ENCODE measurements around the gene SCARF2.

Gene SCARF2

GRCh38 chr22:20434264-20434751 is 3.3 kb downstream of the SCARF2 start:
- Histone ChIP-seq H3K9me3 (ENCODE audit: control insufficient read depth, insufficient read depth, low read length) (no peaks in the 10 kb centered on the region), H3K79me2 (ENCODE audit: control insufficient read depth, low read length) (no peaks in the 10 kb centered on the region), H3K4me2 (ENCODE audit: low read length) (no peak overlapping the region), H3K27me3 (ENCODE audit: control insufficient read depth, low read length) (peaks cover 31% of the 10 kb centered on the region), H3F3A (ENCODE audit: control insufficient read depth, insufficient read depth) (no peaks in the 10 kb centered on the region), H3K27ac (ENCODE audit: low read depth, low read length) (no peak overlapping the region), H3K4me1 (ENCODE audit: control insufficient read depth, low read length) (no peaks in the 10 kb centered on the region; the same call in 1 of the 2 replicates), H3K4me3 (ENCODE audit: low read length) (no peak overlapping the region), H3K9me2 (replicated peaks; ENCODE audit: control insufficient read depth, low read length) (no peaks in the 10 kb centered on the region), H4K20me1 (ENCODE audit: control insufficient read depth, insufficient read depth, low read depth, low read length) (no peaks in the 10 kb centered on the region), H3K36me3 (ENCODE audit: control insufficient read depth, low read length) (no peaks in the 10 kb centered on the region)
- TF ChIP-seq, protein P1, sequence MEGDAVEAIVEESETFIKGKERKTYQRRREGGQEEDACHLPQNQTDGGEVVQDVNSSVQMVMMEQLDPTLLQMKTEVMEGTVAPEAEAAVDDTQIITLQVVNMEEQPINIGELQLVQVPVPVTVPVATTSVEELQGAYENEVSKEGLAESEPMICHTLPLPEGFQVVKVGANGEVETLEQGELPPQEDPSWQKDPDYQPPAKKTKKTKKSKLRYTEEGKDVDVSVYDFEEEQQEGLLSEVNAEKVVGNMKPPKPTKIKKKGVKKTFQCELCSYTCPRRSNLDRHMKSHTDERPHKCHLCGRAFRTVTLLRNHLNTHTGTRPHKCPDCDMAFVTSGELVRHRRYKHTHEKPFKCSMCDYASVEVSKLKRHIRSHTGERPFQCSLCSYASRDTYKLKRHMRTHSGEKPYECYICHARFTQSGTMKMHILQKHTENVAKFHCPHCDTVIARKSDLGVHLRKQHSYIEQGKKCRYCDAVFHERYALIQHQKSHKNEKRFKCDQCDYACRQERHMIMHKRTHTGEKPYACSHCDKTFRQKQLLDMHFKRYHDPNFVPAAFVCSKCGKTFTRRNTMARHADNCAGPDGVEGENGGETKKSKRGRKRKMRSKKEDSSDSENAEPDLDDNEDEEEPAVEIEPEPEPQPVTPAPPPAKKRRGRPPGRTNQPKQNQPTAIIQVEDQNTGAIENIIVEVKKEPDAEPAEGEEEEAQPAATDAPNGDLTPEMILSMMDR (IDR thresholded peaks at IDR 0.05; ENCODE audit: low read depth, low read length, poor library complexity, severe bottlenecking) = no peak
- no peak for TF ChIP-seq EZH2phosphoT487 (IDR thresholded peaks at IDR 0.05; ENCODE audit: borderline replicate concordance, low read length)

- Histone ChIP-seq H3K27me3 (ENCODE audit: control insufficient read depth, low read length) (peaks cover 33% of the 10 kb centered on the region), H3F3A (ENCODE audit: control insufficient read depth, insufficient read depth) (no peaks in the 10 kb centered on the region), H3K4me1 (ENCODE audit: control insufficient read depth, low read length) (no peaks in the 10 kb centered on the region; the same call in 1 of the 2 replicates), H4K20me1 (ENCODE audit: control insufficient read depth, insufficient read depth, low read depth, low read length) (no peaks in the 10 kb centered on the region), H3K79me2 (ENCODE audit: control insufficient read depth, low read length) (no peaks in the 10 kb centered on the region), H3K36me3 (ENCODE audit: control insufficient read depth, low read length) (no peaks in the 10 kb centered on the region), H3K9me3 (ENCODE audit: control insufficient read depth, insufficient read depth, low read length) (no peaks in the 10 kb centered on the region), H3K4me2 (ENCODE audit: low read length) (no peak overlapping the region), H3K4me3 (ENCODE audit: low read length) (no peak overlapping the region), H3K27ac (ENCODE audit: low read depth, low read length) (no peak overlapping the region), H3K9me2 (replicated peaks; ENCODE audit: control insufficient read depth, low read length) (no peaks in the 10 kb centered on the region)
- TF ChIP-seq, protein P1 (IDR thresholded peaks at IDR 0.05; ENCODE audit: low read depth, low read length, poor library complexity, severe bottlenecking) = no peak
- no peak for TF ChIP-seq EZH2phosphoT487 (IDR thresholded peaks at IDR 0.05; ENCODE audit: borderline replicate concordance, low read length)
Measured at GRCh38 chr22:20433686-20434241, 3.9 kb downstream of the SCARF2 start.

DNA sequence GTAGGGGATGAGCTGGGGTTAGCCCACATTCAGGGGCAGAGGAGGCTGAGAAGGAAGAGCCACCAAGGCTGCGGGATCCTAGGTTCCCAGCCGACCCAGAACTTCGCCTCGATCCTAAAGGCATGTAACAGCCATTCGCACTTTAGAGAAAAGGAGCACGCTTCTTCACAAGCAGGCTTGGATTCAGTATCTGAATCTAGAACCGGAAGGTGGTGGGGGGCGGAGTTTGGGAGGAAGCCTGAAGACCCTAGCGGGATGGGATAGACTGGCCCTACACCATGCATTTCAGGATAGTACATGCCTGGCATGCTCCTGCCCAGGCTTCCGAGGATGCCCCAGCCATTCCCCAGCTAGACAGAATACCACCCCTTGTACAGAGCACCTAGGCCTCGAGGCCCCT is 4.4 kb downstream of the SCARF2 start:
- no peak overlapping the region for H3K27ac ChIP-seq (ENCODE audit: low read depth, low read length)
- H3K79me2 ChIP-seq (ENCODE audit: control insufficient read depth, low read length) = no peaks in the 10 kb centered on the region
- H3K9me2 ChIP-seq (replicated peaks; ENCODE audit: control insufficient read depth, low read length) = no peaks in the 10 kb centered on the region
- no peaks in the 10 kb centered on the region for H4K20me1 ChIP-seq (ENCODE audit: control insufficient read depth, insufficient read depth, low read depth, low read length)
- TF ChIP-seq, protein P1 (IDR thresholded peaks at IDR 0.05; ENCODE audit: low read depth, low read length, poor library complexity, severe bottlenecking) = no peak
- TF ChIP-seq EZH2phosphoT487 (IDR thresholded peaks at IDR 0.05; ENCODE audit: borderline replicate concordance, low read length) = no peak
- no peaks in the 10 kb centered on the region for H3K36me3 ChIP-seq (ENCODE audit: control insufficient read depth, low read length)
- H3K4me3 ChIP-seq (ENCODE audit: low read length) = no peak overlapping the region
- H3K4me2 ChIP-seq (ENCODE audit: low read length) = no peak overlapping the region
- H3K4me1 ChIP-seq (ENCODE audit: control insufficient read depth, low read length) = no peaks in the 10 kb centered on the region; the same call in 1 of the 2 replicates
- peaks cover 35% of the 10 kb centered on the region for H3K27me3 ChIP-seq (ENCODE audit: control insufficient read depth, low read length)
- no peaks in the 10 kb centered on the region for H3K9me3 ChIP-seq (ENCODE audit: control insufficient read depth, insufficient read depth, low read length)
- no peaks in the 10 kb centered on the region for H3F3A ChIP-seq (ENCODE audit: control insufficient read depth, insufficient read depth)
